GM10266 (cell line): ENCODE data around the gene NUDT9.

Experiments used
- DNase-seq: peaks from one replicate; pipeline ENCODE4 v3.0.0; 2012; ENCODE audit errors: extremely low spot score
- TF ChIP-seq, protein P1 (sequence below): IDR thresholded peaks from 2 replicates; pipeline ENCODE4 v1.5.1; 2012; ENCODE audit warnings: mild to moderate bottlenecking, low read depth; ENCODE audit not compliant: control insufficient read depth, insufficient read depth; ENCODE audit errors: missing control alignments

NUDT9 gene

DNA sequence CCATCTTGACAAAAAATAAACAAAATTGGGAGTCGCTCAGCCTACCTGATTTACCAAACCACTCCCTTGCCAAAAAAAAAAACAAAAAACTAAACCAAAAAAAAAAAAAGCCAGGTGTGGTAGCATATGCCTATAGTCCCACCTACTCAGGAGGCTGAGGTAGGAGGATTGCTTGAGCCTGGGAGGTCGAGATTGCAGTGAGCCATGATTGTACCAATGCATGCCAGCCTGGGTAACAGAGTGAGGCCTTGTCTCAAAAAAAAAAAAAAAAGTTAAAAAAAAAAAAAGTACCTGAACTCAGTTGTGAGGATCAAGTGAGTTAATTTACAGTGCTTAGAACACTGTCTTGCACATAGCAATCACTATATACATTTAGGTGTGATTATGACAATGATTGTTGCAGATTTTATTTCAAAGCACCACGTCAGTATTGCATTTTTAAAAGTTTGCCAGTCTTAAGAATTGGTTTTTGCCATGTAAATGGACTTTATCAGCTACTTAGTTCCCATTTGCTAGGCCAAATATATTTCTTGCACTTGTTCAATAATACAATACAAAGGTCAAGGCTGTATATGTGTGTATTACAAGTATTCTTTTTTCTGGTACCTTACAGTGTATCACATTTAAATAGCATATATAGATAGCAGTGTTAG lies 4.6 kb downstream of the NUDT9 start:
- TF ChIP-seq, protein P1, sequence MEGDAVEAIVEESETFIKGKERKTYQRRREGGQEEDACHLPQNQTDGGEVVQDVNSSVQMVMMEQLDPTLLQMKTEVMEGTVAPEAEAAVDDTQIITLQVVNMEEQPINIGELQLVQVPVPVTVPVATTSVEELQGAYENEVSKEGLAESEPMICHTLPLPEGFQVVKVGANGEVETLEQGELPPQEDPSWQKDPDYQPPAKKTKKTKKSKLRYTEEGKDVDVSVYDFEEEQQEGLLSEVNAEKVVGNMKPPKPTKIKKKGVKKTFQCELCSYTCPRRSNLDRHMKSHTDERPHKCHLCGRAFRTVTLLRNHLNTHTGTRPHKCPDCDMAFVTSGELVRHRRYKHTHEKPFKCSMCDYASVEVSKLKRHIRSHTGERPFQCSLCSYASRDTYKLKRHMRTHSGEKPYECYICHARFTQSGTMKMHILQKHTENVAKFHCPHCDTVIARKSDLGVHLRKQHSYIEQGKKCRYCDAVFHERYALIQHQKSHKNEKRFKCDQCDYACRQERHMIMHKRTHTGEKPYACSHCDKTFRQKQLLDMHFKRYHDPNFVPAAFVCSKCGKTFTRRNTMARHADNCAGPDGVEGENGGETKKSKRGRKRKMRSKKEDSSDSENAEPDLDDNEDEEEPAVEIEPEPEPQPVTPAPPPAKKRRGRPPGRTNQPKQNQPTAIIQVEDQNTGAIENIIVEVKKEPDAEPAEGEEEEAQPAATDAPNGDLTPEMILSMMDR: no peak
- DNase-seq: no peak

DNA sequence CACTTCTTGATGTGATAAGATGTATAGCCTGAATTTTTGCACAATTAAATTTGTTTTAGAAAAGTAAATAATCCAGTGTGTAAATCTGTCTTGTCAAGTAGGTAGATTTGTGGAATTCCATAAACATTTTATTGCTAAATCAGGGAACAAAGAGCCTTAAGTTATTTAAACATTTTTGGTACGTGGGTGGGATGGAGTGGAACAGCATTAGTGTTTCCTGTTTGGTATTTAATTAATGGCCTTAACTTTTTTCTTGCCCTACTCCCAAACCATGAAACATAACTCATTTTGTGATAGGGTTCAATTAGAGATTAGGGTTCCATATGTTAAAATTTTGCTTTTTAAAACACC lies 5.1 kb downstream of the NUDT9 start:
- DNase-seq: no peak
- TF ChIP-seq, protein P1: no peak

DNA sequence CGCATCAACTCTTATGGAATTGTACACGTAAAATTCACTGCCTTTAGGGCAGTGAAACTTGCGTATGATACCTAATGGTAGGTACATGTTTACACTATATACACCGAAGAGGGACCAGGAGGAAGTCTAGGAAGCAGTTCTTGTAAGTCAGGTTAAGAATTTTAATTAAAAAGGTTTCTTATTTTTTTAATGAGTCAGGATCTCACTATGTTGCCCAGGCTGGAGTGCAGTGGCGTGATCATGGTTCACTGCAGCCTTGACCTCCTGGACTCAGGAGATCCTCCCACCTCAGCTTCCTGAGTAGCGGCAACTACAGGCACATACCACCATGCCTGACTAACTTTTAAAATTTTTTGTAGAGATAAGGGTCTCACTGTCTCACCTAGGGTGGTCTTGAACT lies 6.6 kb downstream of the NUDT9 start:
- TF ChIP-seq, protein P1: no peak
- no peak for DNase-seq

DNA sequence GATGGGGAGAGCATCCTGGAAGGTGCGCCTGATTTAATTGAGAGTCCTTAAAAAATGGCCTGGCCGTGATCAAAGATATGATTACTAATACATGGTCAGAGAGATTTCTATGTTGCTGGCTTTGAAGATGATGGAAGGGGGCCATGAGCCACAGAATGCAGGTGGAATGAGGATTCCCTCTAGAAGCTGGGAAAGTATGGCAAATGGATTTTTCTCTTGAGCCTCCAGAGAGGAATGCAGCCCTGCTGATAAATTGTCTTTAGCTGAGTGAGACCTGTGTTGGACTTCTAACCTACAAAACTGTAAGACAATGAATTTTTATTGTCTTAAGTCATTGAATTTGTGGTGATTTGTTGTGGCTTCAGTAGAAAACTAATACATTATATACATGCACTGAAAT lies 7.7 kb downstream of the NUDT9 start:
- TF ChIP-seq, protein P1: no peak
- no peak for DNase-seq

DNA sequence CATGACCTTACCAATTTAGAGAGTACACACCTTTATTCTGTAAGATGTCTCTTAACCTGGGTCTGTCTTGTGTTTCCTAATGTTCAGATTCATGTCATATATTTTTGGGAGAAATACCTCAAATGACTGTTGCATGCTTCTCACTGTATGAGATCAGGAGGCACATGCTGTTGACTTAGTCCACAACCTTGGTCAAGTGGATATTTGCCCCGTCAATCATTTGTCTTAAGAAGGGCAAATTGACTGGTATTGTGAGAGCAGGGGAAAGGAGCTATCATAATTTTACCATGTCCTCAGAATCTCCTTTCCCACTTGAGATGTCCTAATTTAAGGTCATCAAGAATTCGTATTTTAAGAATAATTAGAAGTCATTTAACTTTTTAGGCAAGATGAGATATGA lies 11.0 kb downstream of the NUDT9 start:
- TF ChIP-seq, protein P1: no peak
- no peak for DNase-seq

DNA sequence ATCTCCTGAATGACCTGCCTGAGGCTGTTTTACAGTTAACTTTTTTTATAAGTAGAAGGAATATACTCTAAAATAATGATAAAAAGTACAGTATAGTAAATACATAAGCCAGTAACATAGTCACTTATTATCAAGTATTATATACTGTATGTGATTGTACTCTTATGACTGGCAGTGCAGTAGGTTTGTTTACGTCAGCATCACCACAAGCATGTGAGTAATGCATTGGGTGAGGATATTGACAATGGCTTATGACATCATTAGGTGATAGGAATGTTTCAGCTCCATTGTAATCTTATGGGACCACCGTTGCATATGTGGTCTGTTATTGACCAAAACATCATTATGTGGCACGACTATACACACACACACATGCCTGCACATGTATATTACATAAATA lies 20.5 kb downstream of the NUDT9 start:
- TF ChIP-seq, protein P1: no peak
- DNase-seq: no peak

DNA sequence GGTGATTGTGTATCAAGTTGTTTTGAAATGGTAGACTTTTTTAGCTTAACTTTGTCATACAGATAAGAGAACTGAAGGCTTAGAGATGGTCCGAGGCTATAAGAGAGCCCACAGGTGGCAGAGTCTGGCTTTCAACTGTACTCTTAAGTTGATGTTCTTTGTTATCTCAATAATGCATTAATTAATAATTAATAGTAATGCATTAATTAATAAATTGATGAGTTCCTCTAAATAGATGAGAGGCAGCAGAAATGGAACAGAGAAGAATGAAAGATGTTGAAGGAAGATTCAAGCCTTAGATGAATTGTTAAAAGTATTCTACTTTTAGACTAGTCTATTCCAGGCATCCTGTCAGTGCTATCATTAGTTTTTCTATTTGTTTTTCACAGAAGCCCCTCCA lies 22.4 kb downstream of the NUDT9 start:
- TF ChIP-seq, protein P1: no peak
- no peak for DNase-seq
